Keratinocyte (primary cell): ENCODE results near the gene CXCL1. TPM values are rescaled to one million over a fixed set of nuclear protein-coding genes. Genes with fewer than 3 reads are reported as not detected.
A peak's percentile ranks its signal among the peaks of the same experiment; 100 is the strongest.

Source experiments
- DNase-seq: peaks from one replicate; pipeline ENCODE4 v3.0.0-alpha.2; 2011; ENCODE audit warnings: low read depth, missing footprints, low spot score
- FAIRE-seq: peaks from 2 replicates; lab custom pipeline; 2011; peaks lifted over from hg19 to GRCh38; lab: Jason Lieb, UNC
- H2AFZ ChIP-seq: 2 replicates; pipeline ENCODE4 v1.6.0; 2012; ENCODE audit warnings: low read length, control low read depth, inconsistent platforms; ENCODE audit not compliant: control insufficient read depth
- H3K27ac ChIP-seq: 2 replicates; pipeline ENCODE4 v1.5.1; 2011; ENCODE audit warnings: low read length; ENCODE audit not compliant: control insufficient read depth, insufficient read depth
- H3K27me3 ChIP-seq: 3 replicates; pipeline ENCODE4 v1.6.0; 2011; ENCODE audit warnings: low read length; ENCODE audit not compliant: control insufficient read depth, insufficient read depth; ENCODE audit errors: extremely low read depth
- H3K36me3 ChIP-seq, 2 experiments: 2 replicates in 1 of 2; 3 replicates in 1 of 2; pipeline ENCODE4 v1.5.1; 2011; ENCODE audit warnings: low read length in 2 of 2, mild to moderate bottlenecking in 1 of 2; ENCODE audit not compliant: control insufficient read depth in 2 of 2, insufficient read depth in 2 of 2; ENCODE audit errors: extremely low read depth in 1 of 2
- H3K4me1 ChIP-seq: 3 replicates; pipeline ENCODE4 v1.5.1; 2011; ENCODE audit warnings: low read length; ENCODE audit not compliant: control insufficient read depth, insufficient read depth; ENCODE audit errors: extremely low read depth
- H3K4me2 ChIP-seq: 3 replicates; pipeline ENCODE4 v1.6.0; 2011; ENCODE audit warnings: low read depth, low read length; ENCODE audit not compliant: control insufficient read depth, insufficient read depth; ENCODE audit errors: extremely low read depth
- H3K4me3 ChIP-seq, 3 experiments: fragments of 200-600 bp in 1 of 3; sonication (generic) in 1 of 3; 2 replicates in 2 of 3; 3 replicates in 1 of 3; pipeline ENCODE4 v1.5.1; 2011 to 2016; ENCODE audit warnings: low read length in 3 of 3, mild to moderate bottlenecking in 3 of 3, control low read depth in 2 of 3, inconsistent platforms in 1 of 3, low read depth in 1 of 3, mixed read lengths in 1 of 3, mixed run types in 1 of 3, moderate library complexity in 1 of 3; ENCODE audit not compliant: control insufficient read depth in 2 of 3, insufficient read depth in 2 of 3; ENCODE audit errors: extremely low read depth in 1 of 3
- H3K79me2 ChIP-seq: 2 replicates; pipeline ENCODE4 v1.6.0; 2012; ENCODE audit warnings: low read length; ENCODE audit not compliant: control insufficient read depth, insufficient read depth
- H3K9ac ChIP-seq: 3 replicates; pipeline ENCODE4 v1.6.0; 2011; ENCODE audit warnings: low read length; ENCODE audit not compliant: control insufficient read depth, insufficient read depth; ENCODE audit errors: extremely low read depth
- H3K9me1 ChIP-seq: 3 replicates; pipeline ENCODE4 v1.6.0; 2011; ENCODE audit warnings: low read length; ENCODE audit not compliant: control insufficient read depth, insufficient read depth; ENCODE audit errors: extremely low read depth
- H3K9me3 ChIP-seq: 2 replicates; pipeline ENCODE4 v1.5.1; 2012; ENCODE audit warnings: low read depth, low read length; ENCODE audit not compliant: control insufficient read depth
- H4K20me1 ChIP-seq: 3 replicates; pipeline ENCODE4 v1.6.0; 2011; ENCODE audit warnings: low read length; ENCODE audit not compliant: control insufficient read depth, insufficient read depth; ENCODE audit errors: extremely low read depth
- CTCF ChIP-seq, 3 experiments: IDR thresholded peaks in 1 of 3; conservative IDR thresholded peaks in 1 of 3; optimal IDR thresholded peaks in 1 of 3; 2 replicates in 2 of 3; 3 replicates in 1 of 3; pipeline versions ENCODE3 to v1.5.1; 2011; ENCODE audit warnings: low read length in 3 of 3, mild to moderate bottlenecking in 3 of 3, moderate library complexity in 2 of 3, control low read depth in 1 of 3, inconsistent platforms in 1 of 3; ENCODE audit not compliant: insufficient read depth in 2 of 3; ENCODE audit errors: extremely low read depth in 1 of 3
- EZH2 ChIP-seq: IDR thresholded peaks from one replicate; pipeline ENCODE4 v1.6.1; 2012; ENCODE audit warnings: inconsistent platforms, mild to moderate bottlenecking, low read length, moderate library complexity
- dilution Hi-C: fragments of 300-500 bp; cut with MboI; formaldehyde crosslinking; loops from one replicate; pipeline ENCODE4 v1.7.0; 2020; ENCODE audit warnings: low sequenced_read_pairs; ENCODE audit not compliant: extremely low pct_ligation_motif_present
- polyA plus RNA-seq, 5 experiments: library from polyadenylated mRNA; depleted of rRNA in 3 of 5; stranded (reverse) in 3 of 5; stranded (forward) in 1 of 5; unstranded in 1 of 5; fragments of >200 nt; gene quantifications; 1 replicate in 1 of 5; 2 replicates in 3 of 5; 3 replicates in 1 of 5; pipeline versions ENCODE4 v1.2.1 to v1.2.3, GENCODE V29; 2011 to 2012; ENCODE audit warnings: missing spikeins in 2 of 5, low read depth in 1 of 5, low replicate concordance in 1 of 5

Gene CXCL1
- polyA plus RNA-seq, 1 donor (not counting 4 experiments of a cell fraction or from before 2014, with no cell fraction given) = 35.5 TPM

DNA sequence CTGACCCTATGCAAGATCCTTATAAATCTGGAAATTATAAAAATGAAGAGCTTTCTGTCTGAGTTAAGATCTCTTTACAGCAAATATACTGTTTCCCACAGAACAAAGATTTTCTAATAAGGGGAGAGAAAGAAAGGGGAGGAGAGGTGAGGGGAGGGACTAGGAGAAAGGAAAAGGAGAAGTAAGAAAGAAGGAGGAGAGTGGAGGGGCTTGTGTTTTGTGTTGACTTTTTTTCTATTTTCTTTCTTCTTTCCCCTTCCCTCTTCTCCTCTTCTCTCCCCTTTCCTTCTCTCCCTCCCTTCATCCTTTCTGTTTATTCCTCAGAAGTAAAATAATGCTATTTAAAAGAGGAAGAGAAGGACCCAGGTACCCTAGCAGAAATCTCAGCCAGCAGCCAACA is 26.5 kb upstream of the CXCL1 start:
- H3K27ac ChIP-seq = no peak overlapping the region
- dilution Hi-C loops = no loop called here
- DNase-seq (no peak), FAIRE-seq (no peak)
- no peaks in the 10 kb centered on the region for H3K9me1 ChIP-seq
- peaks cover 26% of the 10 kb centered on the region for H3K4me1 ChIP-seq
- no peak overlapping the region for H3K9ac ChIP-seq
- TF ChIP-seq EZH2 (no peak), CTCF (optimal IDR thresholded peaks at IDR 0.05 in 1 of 3, IDR thresholded peaks at IDR 0.05 in 1 of 3, conservative IDR thresholded peaks at IDR 0.05 in 1 of 3; ENCODE audit: extremely low read depth in 1 of 3, insufficient read depth in 2 of 3, low read length in 3 of 3) (no peak)
- no peak overlapping the region for H2AFZ ChIP-seq
- no peaks in the 10 kb centered on the region for H3K9me3 ChIP-seq
- H3K36me3 ChIP-seq = no peaks in the 10 kb centered on the region
- H3K4me2 ChIP-seq = no peak overlapping the region
- no peaks in the 10 kb centered on the region for H3K79me2 ChIP-seq
- H4K20me1 ChIP-seq = no peaks in the 10 kb centered on the region
- no peaks in the 10 kb centered on the region for H3K27me3 ChIP-seq
- no peak overlapping the region for H3K4me3 ChIP-seq

DNA sequence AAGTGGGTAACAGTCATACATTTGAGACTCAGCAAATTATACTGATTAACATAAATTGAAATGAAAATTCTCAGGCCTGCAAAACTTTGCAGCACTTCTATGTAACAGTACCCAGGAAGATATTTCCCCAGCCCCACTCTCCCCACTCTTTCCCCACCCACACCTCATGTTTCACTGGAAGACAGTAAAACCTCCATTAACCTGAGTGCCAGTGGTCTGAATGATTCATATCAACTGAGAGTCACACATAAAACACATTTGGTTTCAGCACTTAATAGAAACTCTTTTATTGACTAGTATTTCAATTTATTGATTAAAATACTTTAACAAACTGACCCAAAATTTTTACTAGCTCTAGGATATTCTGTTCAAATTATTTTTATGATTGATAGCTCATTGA is 25.8 kb upstream of the CXCL1 start:
- H3K79me2 ChIP-seq = no peaks in the 10 kb centered on the region
- no peak overlapping the region for H2AFZ ChIP-seq
- H3K4me3 ChIP-seq = no peak overlapping the region
- H3K27me3 ChIP-seq = no peaks in the 10 kb centered on the region
- dilution Hi-C loops = no loop called here
- FAIRE-seq = peak; percentile 46
- H4K20me1 ChIP-seq = no peaks in the 10 kb centered on the region
- no peak overlapping the region for H3K4me2 ChIP-seq
- H3K9me1 ChIP-seq = no peaks in the 10 kb centered on the region
- H3K9ac ChIP-seq = no peak overlapping the region
- no peaks in the 10 kb centered on the region for H3K9me3 ChIP-seq
- peak overlapping the region; percentile 66 for H3K27ac ChIP-seq
- no peak for DNase-seq
- H3K4me1 ChIP-seq = peaks cover 26% of the 10 kb centered on the region
- TF ChIP-seq CTCF (optimal IDR thresholded peaks at IDR 0.05 in 1 of 3, IDR thresholded peaks at IDR 0.05 in 1 of 3, conservative IDR thresholded peaks at IDR 0.05 in 1 of 3; ENCODE audit: extremely low read depth in 1 of 3, insufficient read depth in 2 of 3, low read length in 3 of 3) (no peak), EZH2 (no peak)
- no peaks in the 10 kb centered on the region for H3K36me3 ChIP-seq
